GM12874 (cell line): ENCODE data around the gene TP53.
A peak's percentile ranks its signal among the peaks of the same experiment; 100 is the strongest.

Experiments used
- CTCF ChIP-seq: IDR thresholded peaks from 2 replicates; pipeline ENCODE4 v1.5.1; 2011; ENCODE audit warnings: low read depth, mild to moderate bottlenecking, control low read depth, low read length, moderate library complexity; ENCODE audit not compliant: insufficient read depth

The TP53 gene

GRCh38 chr17:7684851-7685532, 2.3 kb downstream of the TP53 start:
- no peak for TF ChIP-seq CTCF

GRCh38 chr17:7677388-7678067, 9.8 kb downstream of the TP53 start:
- no peak for TF ChIP-seq CTCF

- no peak for TF ChIP-seq CTCF
Measured at GRCh38 chr17:7676533-7676932, 10.8 kb downstream of the TP53 start.

GRCh38 chr17:7674934-7675333, 12.4 kb downstream of the TP53 start:
- TF ChIP-seq CTCF: no peak

GRCh38 chr17:7673239-7673638, 14.1 kb downstream of the TP53 start:
- TF ChIP-seq CTCF: peak; percentile 43; the same call in 1 of the 2 replicates

GRCh38 chr17:7668482-7668881, 18.8 kb downstream of the TP53 start:
- TF ChIP-seq CTCF: no peak

GRCh38 chr17:7667656-7668406, 19.5 kb downstream of the TP53 start:
- no peak for TF ChIP-seq CTCF
